BJ (cell line): ENCODE results near the gene NAV2. TPM values are rescaled to one million over a fixed set of nuclear protein-coding genes. Genes with fewer than 3 reads are reported as not detected.

Experiments used
- CTCF ChIA-PET: fragments of 350-600 bp; formaldehyde crosslinking; extraction: SDS; loops from one replicate; lab custom pipeline; 2021; ENCODE audit warnings: antibody characterized with exemption, inconsistent platforms; lab: Yijun Ruan, JAX
- POLR2A ChIA-PET: fragments of 300-600 bp; sonication (Branson Sonifier 250); formaldehyde crosslinking; extraction: SDS; loops from one replicate; lab custom pipeline; 2021; ENCODE audit warnings: antibody characterized with exemption; lab: Charles Lee
- DNase-seq: peaks from one replicate; pipeline ENCODE4 v3.0.0-alpha.2; 2011; ENCODE audit warnings: low read depth
- H3K27me3 ChIP-seq: 2 replicates; pipeline ENCODE4 v1.6.0; 2011; ENCODE audit warnings: low read length; ENCODE audit not compliant: control insufficient read depth, insufficient read depth
- H3K36me3 ChIP-seq: 2 replicates; pipeline ENCODE4 v1.5.1; 2011; ENCODE audit warnings: low read length; ENCODE audit not compliant: control insufficient read depth, insufficient read depth
- H3K4me3 ChIP-seq: 2 replicates; pipeline ENCODE4 v1.5.1; 2011; ENCODE audit warnings: low read depth, mild to moderate bottlenecking, control low read depth, low read length
- CTCF ChIP-seq: IDR thresholded peaks from 2 replicates; pipeline ENCODE4 v1.5.1; 2011; ENCODE audit warnings: low read depth, mild to moderate bottlenecking, control low read depth, inconsistent platforms, low read length, moderate library complexity; ENCODE audit not compliant: insufficient read depth
- polyA plus RNA-seq: library from polyadenylated mRNA; depleted of rRNA; stranded (reverse); fragments of >200 nt; gene quantifications from 2 replicates; pipeline ENCODE4 v1.2.3, GENCODE V29; 2011

Gene NAV2
- polyA plus RNA-seq, 1 experiment: 6.1 TPM

GRCh38 chr11:19808076-19808911 is 95.7 kb downstream of the NAV2 start:
- POLR2A ChIA-PET: no interaction called here
- CTCF ChIA-PET: interaction anchor here (0.7 to 2.6 kb wide), 5 partner anchors 10 to 245 kb away, joined by 3 to 9 read pairs (median 3); no protein-coding TSS in a partner anchor
- no peak for DNase-seq
- peak; percentile 22; the same call in 1 of the 2 replicates for TF ChIP-seq CTCF
- no peaks in the 10 kb centered on the region for H3K27me3 ChIP-seq
- H3K36me3 ChIP-seq: peaks cover 1% of the 10 kb centered on the region; the same call in 1 of the 2 replicates
- H3K4me3 ChIP-seq: no peak overlapping the region

- Histone ChIP-seq H3K27me3 (no peaks in the 10 kb centered on the region), H3K36me3 (peaks cover 1% of the 10 kb centered on the region; the same call in 1 of the 2 replicates), H3K4me3 (no peak overlapping the region)
- POLR2A ChIA-PET: no interaction called here
- DNase-seq: no peak
- CTCF ChIA-PET: interaction anchor here (0.6 to 1.0 kb wide), 2 partner anchors 31 to 247 kb away, joined by 3 read pairs; no protein-coding TSS in a partner anchor
- TF ChIP-seq CTCF: no peak
Observed at GRCh38 chr11:19810852-19811251, 98.2 kb downstream of the NAV2 start.

GRCh38 chr11:19811380-19811779 is 98.7 kb downstream of the NAV2 start:
- DNase-seq: no peak
- TF ChIP-seq CTCF: no peak
- no peak overlapping the region for H3K4me3 ChIP-seq
- ChIA-PET CTCF (interaction anchor here (0.6 to 1.0 kb wide), 2 partner anchors 30 to 247 kb away, joined by 3 read pairs; no protein-coding TSS in a partner anchor), POLR2A (no interaction called here)
- H3K27me3 ChIP-seq: no peaks in the 10 kb centered on the region
- peaks cover 1% of the 10 kb centered on the region; the same call in 1 of the 2 replicates for H3K36me3 ChIP-seq

- CTCF ChIA-PET: no interaction called here
- Histone ChIP-seq H3K36me3 (peaks cover 1% of the 10 kb centered on the region; the same call in 1 of the 2 replicates), H3K27me3 (no peaks in the 10 kb centered on the region), H3K4me3 (no peak overlapping the region)
- TF ChIP-seq CTCF: no peak
- POLR2A ChIA-PET: no interaction called here
- no peak for DNase-seq
Observed at GRCh38 chr11:19812096-19812495, 99.5 kb downstream of the NAV2 start.

GRCh38 chr11:19812710-19813109 is 100.1 kb downstream of the NAV2 start:
- no peak for DNase-seq
- ChIA-PET CTCF (interaction anchor here (1.1 kb wide), 1 partner anchor 56 kb away, joined by 3 read pairs; no protein-coding TSS in a partner anchor), POLR2A (no interaction called here)
- Histone ChIP-seq H3K4me3 (no peak overlapping the region), H3K27me3 (no peaks in the 10 kb centered on the region), H3K36me3 (peaks cover 1% of the 10 kb centered on the region; the same call in 1 of the 2 replicates)
- no peak for TF ChIP-seq CTCF
